H9 (cell line): ENCODE measurements around the gene BBIP1. TPM values are rescaled to one million over a fixed set of nuclear protein-coding genes. Genes with fewer than 3 reads are reported as not detected.
"Not testable (repeated sequence)": the region's sequence is repeated elsewhere in the genome, so short reads cannot be mapped to it uniquely, and the experiment has no call there.

Experiments used
- DNase-seq: peaks from one replicate; pipeline ENCODE4 v3.0.0-alpha.2; 2017
- H2AFZ ChIP-seq: one replicate; pipeline ENCODE4 v1.6.1; 2013; ENCODE audit warnings: mild to moderate bottlenecking, low read length, control low read depth, moderate library complexity
- H2AK5ac ChIP-seq: 2 replicates; pipeline ENCODE4 v1.6.1; 2013; ENCODE audit warnings: low read length, control low read depth, mixed read lengths; ENCODE audit not compliant: insufficient read length
- H2BK120ac ChIP-seq: one replicate; pipeline ENCODE4 v1.6.1; 2013; ENCODE audit warnings: low read depth, mild to moderate bottlenecking, low read length, control low read depth, inconsistent platforms; ENCODE audit not compliant: poor library complexity, severe bottlenecking
- H2BK12ac ChIP-seq: 2 replicates; pipeline ENCODE4 v1.6.1; 2013; ENCODE audit warnings: low read length, control low read depth, mixed read lengths, low read depth; ENCODE audit not compliant: insufficient read length
- H2BK15ac ChIP-seq: 2 replicates; pipeline ENCODE4 v1.6.1; 2013; ENCODE audit warnings: low read depth, low read length, control low read depth
- H2BK20ac ChIP-seq: one replicate; pipeline ENCODE4 v1.6.1; 2013; ENCODE audit warnings: low read depth, mild to moderate bottlenecking, low read length, control low read depth, inconsistent platforms; ENCODE audit not compliant: poor library complexity, severe bottlenecking
- H2BK5ac ChIP-seq: 2 replicates; pipeline ENCODE4 v1.6.1; 2013; ENCODE audit warnings: low read length, control low read depth, mixed read lengths; ENCODE audit not compliant: insufficient read length
- H3K14ac ChIP-seq: 2 replicates; pipeline ENCODE4 v1.6.1; 2013; ENCODE audit warnings: low read length, control low read depth; ENCODE audit not compliant: insufficient read depth
- H3K18ac ChIP-seq: 2 replicates; pipeline ENCODE4 v1.6.1; 2013; ENCODE audit warnings: low read depth, mild to moderate bottlenecking, mixed read lengths, low read length, control low read depth; ENCODE audit not compliant: insufficient read length
- H3K23ac ChIP-seq: 2 replicates; pipeline ENCODE4 v1.6.1; 2013; ENCODE audit warnings: low read length, control low read depth, mixed read lengths, low read depth; ENCODE audit not compliant: insufficient read length
- H3K23me2 ChIP-seq: 2 replicates; pipeline ENCODE4 v1.6.1; 2013; ENCODE audit warnings: low read depth, mild to moderate bottlenecking, mixed read lengths, low read length, control low read depth; ENCODE audit not compliant: insufficient read length, poor library complexity, severe bottlenecking
- H3K27ac ChIP-seq: 2 replicates; pipeline ENCODE4 v1.5.1; 2013; ENCODE audit warnings: low read length, control low read depth, mixed read lengths, low read depth; ENCODE audit not compliant: insufficient read length
- H3K27me3 ChIP-seq: 2 replicates; pipeline ENCODE4 v1.6.1; 2013; ENCODE audit warnings: low read length, control low read depth, inconsistent platforms; ENCODE audit not compliant: insufficient read depth
- H3K4ac ChIP-seq: 2 replicates; pipeline ENCODE4 v1.6.1; 2013; ENCODE audit warnings: low read depth, mild to moderate bottlenecking, control low read depth, inconsistent platforms, low read length, moderate library complexity
- H3K4me1 ChIP-seq: 2 replicates; pipeline ENCODE4 v1.6.1; 2013; ENCODE audit warnings: low read length, control low read depth, inconsistent platforms; ENCODE audit not compliant: insufficient read depth
- H3K4me2 ChIP-seq: 2 replicates; pipeline ENCODE4 v1.6.1; 2013; ENCODE audit warnings: low read length, control low read depth, mixed read lengths; ENCODE audit not compliant: insufficient read length, insufficient read depth
- H3K56ac ChIP-seq: 2 replicates; pipeline ENCODE4 v1.6.1; 2013; ENCODE audit warnings: low read depth, mild to moderate bottlenecking, mixed read lengths, low read length, control low read depth; ENCODE audit not compliant: insufficient read length
- H3K79me1 ChIP-seq: 2 replicates; pipeline ENCODE4 v1.6.1; 2013; ENCODE audit warnings: low read depth, mild to moderate bottlenecking, moderate library complexity, low read length, control low read depth, inconsistent platforms; ENCODE audit not compliant: insufficient read depth, poor library complexity, severe bottlenecking
- H3K79me2 ChIP-seq: 2 replicates; pipeline ENCODE4 v1.6.1; 2013; ENCODE audit warnings: low read length, control low read depth, inconsistent platforms; ENCODE audit not compliant: insufficient read depth
- H3K9ac ChIP-seq: 2 replicates; pipeline ENCODE4 v1.6.1; 2013; ENCODE audit warnings: low read length, control low read depth, mixed read lengths; ENCODE audit not compliant: insufficient read length; ENCODE audit errors: extremely low read depth
- H3K9me3 ChIP-seq: one replicate; pipeline ENCODE4 v1.6.1; 2013; ENCODE audit warnings: low read depth, low read length, inconsistent platforms; ENCODE audit not compliant: control insufficient read depth
- H3T11ph ChIP-seq: one replicate; pipeline ENCODE4 v1.6.1; 2013; ENCODE audit warnings: mild to moderate bottlenecking, low read length, control low read depth, inconsistent platforms
- H4K20me1 ChIP-seq: one replicate; pipeline ENCODE4 v1.6.1; 2013; ENCODE audit not compliant: control insufficient read depth, insufficient read length, insufficient read depth
- H4K5ac ChIP-seq: 2 replicates; pipeline ENCODE4 v1.6.1; 2013; ENCODE audit warnings: low read depth, mild to moderate bottlenecking, mixed read lengths, low read length, control low read depth; ENCODE audit not compliant: insufficient read length
- H4K8ac ChIP-seq: replicated peaks from 2 replicates; pipeline ENCODE4 v1.6.1; 2013; ENCODE audit warnings: low read length, control low read depth, mixed read lengths, low read depth; ENCODE audit not compliant: insufficient read length
- H4K91ac ChIP-seq: 2 replicates; pipeline ENCODE4 v1.6.1; 2013; ENCODE audit warnings: low read depth, mild to moderate bottlenecking, moderate library complexity, mixed read lengths, low read length, control low read depth; ENCODE audit not compliant: insufficient read length
- H3K27ac Mint-ChIP-seq, 3 experiments: 2 replicates in 2 of 3; 3 replicates in 1 of 3; pipeline ENCODE4 v1.8.0; 2020 to 2021; ENCODE audit warnings: mixed read lengths in 3 of 3, mild to moderate bottlenecking in 1 of 3, moderate library complexity in 1 of 3
- H3K27me3 Mint-ChIP-seq: 2 replicates; pipeline ENCODE4 v1.8.0; 2021; ENCODE audit warnings: low read depth, mild to moderate bottlenecking, moderate library complexity, mixed read lengths
- H3K36me3 Mint-ChIP-seq, 3 experiments: 2 replicates in 2 of 3; 3 replicates in 1 of 3; pipeline ENCODE4 v1.8.0; 2020 to 2021; ENCODE audit warnings: low read depth in 3 of 3, mixed read lengths in 3 of 3; ENCODE audit not compliant: insufficient read depth in 1 of 3
- H3K4me1 Mint-ChIP-seq, 2 experiments: 2 replicates each; pipeline ENCODE4 v1.8.0; 2020; ENCODE audit warnings: mixed read lengths in 2 of 2
- H3K4me3 Mint-ChIP-seq, 2 experiments: 2 replicates in 1 of 2; 3 replicates in 1 of 2; pipeline ENCODE4 v1.8.0; 2020 to 2021; ENCODE audit warnings: mild to moderate bottlenecking in 2 of 2, mixed read lengths in 2 of 2, moderate library complexity in 1 of 2
- H3K9me3 Mint-ChIP-seq, 2 experiments: 2 replicates in 1 of 2; 3 replicates in 1 of 2; pipeline ENCODE4 v1.8.0; 2020; ENCODE audit warnings: mild to moderate bottlenecking in 2 of 2, mixed read lengths in 2 of 2, moderate library complexity in 1 of 2
- WGBS: extraction: QIAGEN DNeasy Blood & Tissue Kit; methylation state at CpG from one replicate; pipeline ENCODE4 v1.1.7; 2013; ENCODE audit warnings: missing lambda C conversion rate, low lambda C conversion rate, mixed read lengths; ENCODE audit not compliant: insufficient read length; ENCODE audit errors: extremely low coverage; 5-methylcytosine and 5-hydroxymethylcytosine counted together
- total RNA-seq: library from RNA; stranded (reverse); gene quantifications from 2 replicates; pipeline ENCODE4 v1.2.1, GENCODE V29; 2021
- TF ChIP-seq, protein P1 (sequence below): fragments of 200-600 bp; sonication (generic); conservative IDR thresholded peaks from 3 replicates; pipeline ENCODE4 v1.8.0; 2021; ENCODE audit warnings: antibody characterized with exemption, mild to moderate bottlenecking

The BBIP1 gene
- total RNA-seq, 1 experiment from 2014 or later, result 18.8 TPM

DNA sequence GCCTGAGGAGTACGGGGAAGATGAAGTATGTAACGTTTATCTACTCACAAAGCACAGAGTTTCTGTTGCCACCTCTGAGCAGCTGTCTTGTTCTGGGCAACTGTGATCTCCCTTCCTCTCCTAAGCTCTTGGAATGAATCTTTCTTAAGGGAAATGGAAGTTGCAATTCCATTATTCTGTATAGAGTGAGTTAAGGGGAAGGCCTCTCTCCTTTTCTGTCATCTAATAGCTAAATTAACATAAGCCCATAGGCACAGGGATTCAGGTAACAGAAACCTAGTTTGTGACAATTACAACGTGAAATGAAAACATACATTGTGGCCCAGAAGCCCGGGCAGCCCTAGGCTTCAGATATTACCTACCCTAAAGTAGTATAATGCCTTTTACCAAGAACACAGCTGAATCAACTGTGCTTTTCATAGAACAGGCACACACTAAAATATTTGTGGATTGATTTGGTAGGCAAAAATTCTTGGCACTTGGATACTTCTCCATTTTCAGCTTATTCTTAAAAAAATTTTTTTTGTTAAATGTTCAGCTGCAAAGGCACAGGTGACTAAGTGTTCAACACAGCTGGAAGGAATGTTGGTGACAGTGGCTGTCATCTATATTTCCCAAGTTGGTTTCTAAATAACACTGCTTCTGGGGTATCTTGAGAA is 51.0 kb downstream of the BBIP1 start:
- H3K18ac ChIP-seq, result no peak overlapping the region
- H3K14ac ChIP-seq, result no peak overlapping the region
- Mint-ChIP-seq H3K36me3 (peaks cover 0 to 4% (median 0%) of the 10 kb centered on the region in 3 experiments; a peak in 1 of 7 replicates), H3K9me3 (no peaks in the 10 kb centered on the region; a peak in 1 of 5 replicates), H3K4me1 (peaks cover 17 to 32% of the 10 kb centered on the region in 2 experiments), H3K4me3 (no peak overlapping the region), H3K27ac (no peak overlapping the region), H3K27me3 (no peaks in the 10 kb centered on the region)
- DNase-seq, result no peak
- no peaks in the 10 kb centered on the region for H3K9me3 ChIP-seq
- H3K9ac ChIP-seq, result no peak overlapping the region
- H4K5ac ChIP-seq, result no peak overlapping the region
- no peak overlapping the region for H2BK120ac ChIP-seq
- H3K23me2 ChIP-seq, result peaks cover 7% of the 10 kb centered on the region
- no peaks in the 10 kb centered on the region; the same call in 1 of the 2 replicates for H3K4me1 ChIP-seq
- H3K27me3 ChIP-seq, result no peaks in the 10 kb centered on the region
- no peak overlapping the region for H4K8ac ChIP-seq
- TF ChIP-seq, protein P1, sequence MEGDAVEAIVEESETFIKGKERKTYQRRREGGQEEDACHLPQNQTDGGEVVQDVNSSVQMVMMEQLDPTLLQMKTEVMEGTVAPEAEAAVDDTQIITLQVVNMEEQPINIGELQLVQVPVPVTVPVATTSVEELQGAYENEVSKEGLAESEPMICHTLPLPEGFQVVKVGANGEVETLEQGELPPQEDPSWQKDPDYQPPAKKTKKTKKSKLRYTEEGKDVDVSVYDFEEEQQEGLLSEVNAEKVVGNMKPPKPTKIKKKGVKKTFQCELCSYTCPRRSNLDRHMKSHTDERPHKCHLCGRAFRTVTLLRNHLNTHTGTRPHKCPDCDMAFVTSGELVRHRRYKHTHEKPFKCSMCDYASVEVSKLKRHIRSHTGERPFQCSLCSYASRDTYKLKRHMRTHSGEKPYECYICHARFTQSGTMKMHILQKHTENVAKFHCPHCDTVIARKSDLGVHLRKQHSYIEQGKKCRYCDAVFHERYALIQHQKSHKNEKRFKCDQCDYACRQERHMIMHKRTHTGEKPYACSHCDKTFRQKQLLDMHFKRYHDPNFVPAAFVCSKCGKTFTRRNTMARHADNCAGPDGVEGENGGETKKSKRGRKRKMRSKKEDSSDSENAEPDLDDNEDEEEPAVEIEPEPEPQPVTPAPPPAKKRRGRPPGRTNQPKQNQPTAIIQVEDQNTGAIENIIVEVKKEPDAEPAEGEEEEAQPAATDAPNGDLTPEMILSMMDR, result no peak
- H3K56ac ChIP-seq, result no peak overlapping the region
- no peak overlapping the region for H3T11ph ChIP-seq
- no peaks in the 10 kb centered on the region for H3K79me2 ChIP-seq
- no peak overlapping the region for H2BK20ac ChIP-seq
- H4K20me1 ChIP-seq, result no peaks in the 10 kb centered on the region
- no peaks in the 10 kb centered on the region for H3K79me1 ChIP-seq
- no CpG with 5 or more reads among the region's 4 CpGs for WGBS
- no peak overlapping the region for H2BK5ac ChIP-seq
- no peak overlapping the region for H3K4ac ChIP-seq
- no peak overlapping the region for H2BK12ac ChIP-seq
- no peak overlapping the region for H3K27ac ChIP-seq
- no peak overlapping the region for H2AFZ ChIP-seq
- no peak overlapping the region for H4K91ac ChIP-seq
- no peak overlapping the region for H3K23ac ChIP-seq
- no peak overlapping the region for H3K4me2 ChIP-seq
- no peak overlapping the region for H2AK5ac ChIP-seq
- H2BK15ac ChIP-seq, result no peak overlapping the region

DNA sequence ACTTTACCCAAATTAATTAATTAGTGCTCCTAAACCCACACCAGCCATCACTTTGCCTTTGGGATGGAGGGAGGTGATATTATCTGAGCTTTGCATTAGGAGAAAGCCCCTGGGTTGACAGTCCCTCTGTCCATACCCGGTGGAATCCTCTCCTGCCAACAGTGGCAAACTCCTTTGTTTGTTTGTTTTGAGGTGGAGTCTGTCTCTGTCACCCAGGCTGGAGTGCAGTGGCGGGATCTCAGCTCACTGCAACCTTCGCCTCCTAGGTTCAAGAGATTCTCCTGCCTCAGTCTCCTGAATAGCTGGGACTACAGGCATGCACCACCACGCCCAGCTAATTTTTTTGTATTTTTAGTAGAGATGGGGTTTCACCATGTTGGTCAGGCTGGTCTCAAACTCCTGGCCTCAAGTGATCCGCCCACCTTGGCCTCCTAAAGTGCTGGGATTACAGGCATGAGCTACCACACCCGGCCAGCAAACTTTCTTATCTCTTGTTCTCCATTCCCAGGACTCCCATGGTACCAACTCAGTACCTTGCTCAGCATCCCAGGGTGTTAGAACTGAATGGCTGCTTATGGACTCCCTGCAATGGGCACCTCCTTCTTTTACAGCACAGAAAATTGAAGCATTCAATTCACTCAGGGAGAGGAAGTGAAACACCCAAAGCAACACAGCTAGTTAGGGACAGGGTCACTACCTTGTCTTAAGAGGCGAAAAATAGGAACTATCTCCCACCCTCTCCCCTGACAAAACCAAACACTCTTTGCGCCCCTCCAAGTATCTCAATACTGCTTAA is 51.8 kb downstream of the BBIP1 start:
- not testable (repeated sequence) for H3K9me3 Mint-ChIP-seq
- WGBS, result no CpG with 5 or more reads among the region's 8 CpGs

More for the DNA sequence above, 51.8 kb downstream of the BBIP1 start:
- H4K91ac ChIP-seq, H3K14ac ChIP-seq, H3K9ac ChIP-seq, DNase-seq, H2BK5ac ChIP-seq, H3K27me3 Mint-ChIP-seq, H2AFZ ChIP-seq, H3K4me3 Mint-ChIP-seq, H3K4me1 ChIP-seq, H3K9me3 ChIP-seq, H3K4me2 ChIP-seq, H2BK12ac ChIP-seq, H2BK15ac ChIP-seq, H3K18ac ChIP-seq, H3K79me2 ChIP-seq, H2AK5ac ChIP-seq, H3K27me3 ChIP-seq, H4K20me1 ChIP-seq, H2BK120ac ChIP-seq, H3K27ac ChIP-seq, H3K79me1 ChIP-seq, H3K23me2 ChIP-seq, H2BK20ac ChIP-seq, H4K5ac ChIP-seq, H3K36me3 Mint-ChIP-seq, H3K23ac ChIP-seq, H3T11ph ChIP-seq, H3K4ac ChIP-seq, H3K27ac Mint-ChIP-seq, H4K8ac ChIP-seq, H3K56ac ChIP-seq: not testable (repeated sequence)
- H3K4me1 Mint-ChIP-seq, result peaks cover 17 to 32% of the 10 kb centered on the region in 2 experiments
